Germinal center (tissue), 1 donor: ENCODE data around the gene RXRA.

Source experiments
- DNase-seq: peaks from one replicate; pipeline ENCODE4 v3.0.0; 2012; ENCODE audit warnings: mixed read lengths, low spot score

The RXRA gene

DNA sequence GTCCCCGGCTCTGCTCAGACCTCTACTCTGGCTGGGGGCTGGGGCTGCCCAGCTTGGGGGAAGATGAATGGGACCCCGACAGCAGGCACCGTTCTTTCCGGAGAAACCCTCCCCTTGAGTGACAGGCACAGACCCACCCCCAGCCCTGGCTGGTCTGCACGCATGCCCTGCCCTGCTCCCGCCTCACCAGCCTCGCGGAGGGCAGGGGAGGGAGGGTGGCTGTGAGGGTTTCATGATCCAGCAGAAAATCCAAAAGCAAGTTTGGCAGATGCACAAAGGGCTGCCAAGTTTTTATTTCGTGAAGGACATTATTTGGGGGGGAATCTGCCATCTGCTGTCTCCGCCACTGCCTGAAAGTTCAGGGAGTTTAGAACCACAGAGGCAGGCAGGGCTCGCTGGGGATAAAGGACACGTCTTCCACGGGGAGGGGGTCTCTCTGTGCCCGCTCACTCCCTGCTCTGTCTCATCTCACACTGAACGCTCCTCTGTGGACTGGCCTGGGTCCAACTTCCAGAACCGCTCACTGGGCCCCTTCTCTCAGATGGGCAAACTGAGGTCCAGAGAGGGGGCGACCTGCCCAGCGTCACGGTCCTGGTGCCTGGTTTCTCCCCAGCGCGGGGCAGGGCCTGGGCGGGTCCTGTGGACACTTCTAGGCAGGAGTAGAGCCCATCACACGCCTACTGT, 92.9 kb downstream of the RXRA start:
- DNase-seq, result no peak

- DNase-seq, result no peak
Measured at GRCh38 chr9:134419684-134420076, 93.4 kb downstream of the RXRA start.

- no peak for DNase-seq
Measured at GRCh38 chr9:134420281-134420845, 94.1 kb downstream of the RXRA start.

DNA sequence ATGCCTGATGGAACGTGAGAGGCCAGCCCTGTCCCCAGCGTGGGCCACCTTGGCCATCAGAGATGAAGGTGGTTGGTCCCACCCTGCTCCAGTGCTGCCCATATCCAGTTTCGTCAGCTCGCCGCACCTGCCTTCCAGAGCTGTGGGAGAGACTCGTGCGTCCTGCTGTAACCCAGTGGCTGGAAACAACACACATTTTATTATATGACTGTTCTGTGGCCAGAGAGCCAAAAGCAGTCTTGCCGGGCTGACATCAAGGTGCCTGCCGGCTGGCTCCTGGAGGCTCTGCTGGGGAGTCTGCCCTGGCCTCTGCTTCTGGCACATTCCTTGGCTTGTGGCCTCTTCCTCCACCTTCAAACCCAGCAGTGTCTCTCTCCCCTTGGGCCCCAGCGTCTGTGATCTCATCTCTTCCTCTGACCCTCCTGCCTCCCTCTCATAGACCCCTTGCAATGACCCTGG, 94.7 kb downstream of the RXRA start:
- no peak for DNase-seq

GRCh38 chr9:134421888-134422287, 95.6 kb downstream of the RXRA start:
- DNase-seq, result no peak

DNA sequence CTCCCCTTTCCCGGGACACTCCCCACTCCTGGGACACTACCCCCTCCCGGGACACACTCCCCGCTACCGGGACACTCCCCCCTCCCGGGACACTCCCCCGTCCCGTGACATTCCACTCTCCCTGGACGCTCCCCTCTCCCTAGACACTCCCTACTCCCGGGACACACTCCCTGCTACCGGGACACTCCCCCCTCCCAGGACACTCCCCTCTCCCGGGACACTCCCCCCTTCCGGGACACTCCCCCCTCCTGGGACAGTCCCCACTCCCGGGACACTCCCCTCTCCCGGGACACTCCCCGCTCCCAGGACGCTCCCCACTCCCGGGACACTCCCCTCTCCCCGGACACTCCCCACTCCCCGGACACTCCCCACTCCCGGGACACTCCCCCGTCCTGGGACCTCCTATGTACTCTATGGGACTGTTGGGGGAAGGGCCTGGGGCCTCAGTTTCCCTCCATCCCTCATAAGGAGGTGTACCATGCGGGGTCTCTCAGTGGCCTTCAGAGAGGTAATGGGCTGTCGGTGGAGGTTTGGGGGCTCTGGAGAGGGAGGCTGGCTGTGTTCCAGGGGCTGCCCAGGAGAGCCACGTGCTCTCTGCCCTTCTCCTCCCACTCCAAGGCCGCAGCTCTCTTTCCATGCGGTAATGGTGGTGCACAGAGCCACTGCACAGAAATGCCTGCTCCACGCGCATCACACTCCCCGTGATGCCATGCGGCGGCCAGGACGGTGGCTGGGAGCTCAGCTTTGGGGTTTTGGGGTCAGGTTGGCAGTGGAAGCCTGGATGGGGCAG, 96.2 kb downstream of the RXRA start:
- no peak for DNase-seq

GRCh38 chr9:134423166-134423565, 96.9 kb downstream of the RXRA start:
- no peak for DNase-seq

DNA sequence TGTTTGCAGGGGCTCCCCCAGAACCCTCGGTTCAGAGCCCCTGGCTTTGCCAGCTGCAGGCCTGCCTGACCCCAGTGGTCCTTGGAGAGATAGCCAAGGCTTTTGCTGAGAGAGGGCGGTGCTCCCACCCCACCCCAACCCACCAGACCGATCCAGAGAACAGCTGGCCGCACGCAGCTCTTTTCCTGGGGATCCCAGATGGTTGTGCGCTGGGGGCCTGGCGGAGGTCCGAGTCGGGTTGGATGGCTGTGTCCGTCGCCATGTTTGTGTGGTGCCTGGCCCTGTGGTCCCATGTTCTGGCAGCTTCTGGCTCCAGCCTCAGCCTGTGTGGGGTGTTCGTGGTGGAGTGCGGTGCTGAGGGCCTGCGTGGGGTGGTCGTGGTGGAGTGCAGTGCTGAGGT, 97.5 kb downstream of the RXRA start:
- DNase-seq, result no peak

GRCh38 chr9:134424818-134425217, 98.6 kb downstream of the RXRA start:
- DNase-seq, result no peak

DNA sequence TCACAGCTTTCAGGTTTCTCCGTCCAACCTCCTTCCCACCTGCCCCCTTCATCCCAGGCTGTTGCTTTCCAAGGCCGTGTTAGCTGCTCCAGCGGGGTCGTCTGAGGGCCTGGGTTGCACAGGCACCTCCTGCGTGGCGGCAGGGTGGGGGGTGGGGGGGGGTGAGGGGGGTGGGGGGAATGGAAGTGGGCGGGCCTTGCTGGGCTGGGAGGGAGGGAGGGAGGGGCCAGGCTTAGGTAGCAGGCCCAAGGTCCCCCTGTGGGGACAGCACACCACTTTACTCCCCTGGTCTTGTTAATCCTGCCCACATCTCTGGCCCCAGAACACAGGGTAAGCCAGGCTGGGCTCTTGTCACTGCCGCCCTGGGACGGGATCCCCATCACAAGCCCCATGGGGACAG, 99.1 kb downstream of the RXRA start:
- DNase-seq, result no peak

- no peak for DNase-seq
Measured at GRCh38 chr9:134425812-134426211, 99.6 kb downstream of the RXRA start.

DNA sequence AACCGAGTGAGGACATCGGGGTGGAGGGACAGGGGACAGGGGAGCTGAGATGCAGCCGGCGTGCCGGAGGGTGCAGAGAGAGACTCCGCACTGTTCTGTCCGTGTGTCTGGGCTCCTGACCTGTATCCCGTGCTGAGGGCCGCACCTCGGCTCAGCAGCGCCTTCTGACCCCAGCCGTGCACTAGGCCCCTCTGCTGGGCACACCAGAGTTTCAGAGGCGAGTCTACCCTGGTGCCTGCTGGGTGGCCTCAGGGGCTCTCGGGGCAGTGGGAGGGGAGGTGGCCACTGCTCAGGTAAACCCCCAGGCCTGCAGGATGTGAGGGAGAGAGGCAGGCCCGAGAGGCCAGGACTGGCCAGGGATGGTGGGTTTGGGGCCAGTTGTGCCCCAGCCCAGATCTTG, 100.2 kb downstream of the RXRA start:
- DNase-seq, result no peak

DNA sequence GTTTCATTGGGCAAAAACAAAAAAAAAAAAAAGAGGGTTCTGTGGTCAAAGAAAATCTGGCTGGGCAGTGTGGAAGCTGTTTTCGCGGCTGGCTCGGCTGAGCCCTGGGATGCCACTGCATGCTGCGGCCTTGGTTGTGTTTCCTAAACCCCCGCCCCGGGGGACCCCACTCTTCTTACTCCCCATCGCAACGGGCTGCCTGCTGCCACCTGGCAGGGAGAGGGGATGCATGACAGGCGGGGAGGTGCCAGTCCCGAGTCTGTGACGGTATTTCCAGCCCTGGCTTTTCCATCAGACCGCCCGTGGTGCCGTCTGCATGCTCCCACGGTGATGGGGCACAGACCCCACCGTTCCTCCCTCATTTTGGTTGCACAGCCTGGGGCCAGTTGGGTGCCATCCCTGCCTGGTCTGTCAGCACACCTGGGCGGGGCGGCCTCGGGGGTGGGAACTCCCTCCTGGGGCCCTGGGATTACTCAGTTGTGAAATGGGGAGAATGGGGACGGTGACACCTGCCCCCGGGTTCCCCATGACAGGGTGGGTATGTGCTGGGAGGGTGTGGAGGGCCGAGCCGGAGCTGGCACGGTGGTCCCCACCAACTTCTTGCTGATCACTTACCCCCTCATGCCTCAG, 101.0 kb downstream of the RXRA start:
- DNase-seq, result no peak

DNA sequence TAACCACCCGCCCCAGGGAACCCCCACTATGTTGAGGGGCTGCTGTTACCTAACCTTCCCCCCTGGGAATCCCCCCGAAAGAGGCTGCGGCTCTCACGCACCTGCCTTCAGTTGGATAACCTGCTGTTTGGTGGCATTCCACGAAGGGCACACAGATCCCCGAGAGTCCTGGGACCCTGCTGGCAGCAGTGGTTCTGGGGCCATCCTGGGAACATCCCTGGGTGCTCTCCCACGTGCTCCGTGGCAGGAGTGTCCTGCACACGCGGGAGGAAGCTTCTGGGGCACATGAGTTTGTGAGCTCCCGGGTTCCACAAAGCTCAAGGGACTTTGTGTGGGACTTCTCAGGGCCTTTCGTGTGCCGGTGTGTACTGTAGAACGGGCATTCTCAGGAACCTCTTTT, 102.3 kb downstream of the RXRA start:
- DNase-seq, result no peak

DNA sequence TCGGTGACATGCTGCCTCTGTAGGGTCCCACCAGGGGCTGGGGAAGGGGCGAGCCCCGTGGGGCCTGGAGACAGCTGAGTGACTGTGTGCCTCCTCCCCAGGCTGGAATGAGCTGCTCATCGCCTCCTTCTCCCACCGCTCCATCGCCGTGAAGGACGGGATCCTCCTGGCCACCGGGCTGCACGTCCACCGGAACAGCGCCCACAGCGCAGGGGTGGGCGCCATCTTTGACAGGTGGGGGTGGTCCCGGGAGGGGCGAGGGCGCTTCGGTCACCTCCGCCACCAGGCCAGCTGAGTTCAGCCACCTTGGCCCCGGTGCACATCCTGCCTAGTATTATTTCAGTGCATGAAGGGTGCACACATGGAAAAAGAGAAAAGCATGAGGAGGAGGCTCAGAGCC, 102.8 kb downstream of the RXRA start:
- no peak for DNase-seq

GRCh38 chr9:134429481-134429880, 103.2 kb downstream of the RXRA start:
- no peak for DNase-seq

GRCh38 chr9:134431095-134431494, 104.8 kb downstream of the RXRA start:
- DNase-seq, result no peak

DNA sequence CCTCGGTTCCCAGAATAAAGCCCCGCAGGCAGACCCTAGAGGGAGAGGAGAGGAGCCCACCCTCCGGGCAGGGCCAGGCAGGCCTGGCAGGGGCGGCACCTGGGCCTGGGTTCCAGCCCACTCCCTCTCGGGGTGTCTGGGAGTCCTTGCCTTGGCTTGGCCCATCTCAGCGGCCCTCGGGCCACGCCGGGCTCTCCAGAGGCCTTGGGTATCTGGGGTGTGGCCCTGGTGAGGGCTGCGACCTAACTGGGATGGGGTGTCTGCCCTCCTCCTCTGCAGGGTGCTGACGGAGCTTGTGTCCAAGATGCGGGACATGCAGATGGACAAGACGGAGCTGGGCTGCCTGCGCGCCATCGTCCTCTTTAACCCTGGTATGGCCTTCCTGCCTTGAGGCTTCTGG, 105.4 kb downstream of the RXRA start:
- DNase-seq, result no peak

DNA sequence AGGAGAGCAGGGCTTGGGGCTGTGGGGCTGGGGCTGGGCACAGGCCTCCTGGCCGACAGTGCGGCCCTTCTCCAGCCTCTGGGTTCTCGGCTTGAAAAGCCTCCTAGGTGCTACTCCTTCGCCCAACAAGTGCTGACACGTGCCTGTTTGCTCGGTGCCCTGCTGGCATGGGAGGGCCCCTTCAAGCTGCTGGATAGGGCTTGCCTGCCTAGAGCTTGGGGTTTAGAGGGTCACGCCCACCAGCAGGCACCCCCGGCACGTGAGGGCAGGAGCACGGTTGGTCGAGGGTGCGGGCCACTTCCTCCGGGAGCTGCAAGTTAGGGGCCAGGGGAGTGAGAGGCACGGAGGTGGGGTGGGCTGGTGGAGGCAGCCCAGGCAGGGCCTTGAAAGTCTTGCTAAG, 106.2 kb downstream of the RXRA start:
- DNase-seq, result no peak

DNA sequence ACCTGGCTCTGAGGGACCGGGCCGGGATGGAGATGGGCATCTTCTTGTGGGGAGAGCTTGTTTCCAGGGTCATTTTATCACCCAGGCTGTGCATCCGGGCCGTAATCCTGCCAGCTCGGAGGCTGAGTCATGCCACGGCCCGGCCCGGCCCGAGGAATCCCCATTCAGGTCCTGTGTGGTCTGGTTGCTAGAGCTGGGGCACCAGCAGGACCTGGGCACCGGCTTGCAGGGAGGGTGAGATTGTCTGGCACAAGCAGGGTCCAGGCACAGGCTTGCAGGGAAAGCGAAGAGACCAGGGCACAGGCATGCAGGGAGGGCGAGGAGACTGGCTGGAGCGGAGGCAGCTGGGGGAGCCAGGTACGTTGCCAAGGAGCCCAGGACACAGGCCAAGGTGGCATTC, 106.8 kb downstream of the RXRA start:
- DNase-seq, result no peak

DNA sequence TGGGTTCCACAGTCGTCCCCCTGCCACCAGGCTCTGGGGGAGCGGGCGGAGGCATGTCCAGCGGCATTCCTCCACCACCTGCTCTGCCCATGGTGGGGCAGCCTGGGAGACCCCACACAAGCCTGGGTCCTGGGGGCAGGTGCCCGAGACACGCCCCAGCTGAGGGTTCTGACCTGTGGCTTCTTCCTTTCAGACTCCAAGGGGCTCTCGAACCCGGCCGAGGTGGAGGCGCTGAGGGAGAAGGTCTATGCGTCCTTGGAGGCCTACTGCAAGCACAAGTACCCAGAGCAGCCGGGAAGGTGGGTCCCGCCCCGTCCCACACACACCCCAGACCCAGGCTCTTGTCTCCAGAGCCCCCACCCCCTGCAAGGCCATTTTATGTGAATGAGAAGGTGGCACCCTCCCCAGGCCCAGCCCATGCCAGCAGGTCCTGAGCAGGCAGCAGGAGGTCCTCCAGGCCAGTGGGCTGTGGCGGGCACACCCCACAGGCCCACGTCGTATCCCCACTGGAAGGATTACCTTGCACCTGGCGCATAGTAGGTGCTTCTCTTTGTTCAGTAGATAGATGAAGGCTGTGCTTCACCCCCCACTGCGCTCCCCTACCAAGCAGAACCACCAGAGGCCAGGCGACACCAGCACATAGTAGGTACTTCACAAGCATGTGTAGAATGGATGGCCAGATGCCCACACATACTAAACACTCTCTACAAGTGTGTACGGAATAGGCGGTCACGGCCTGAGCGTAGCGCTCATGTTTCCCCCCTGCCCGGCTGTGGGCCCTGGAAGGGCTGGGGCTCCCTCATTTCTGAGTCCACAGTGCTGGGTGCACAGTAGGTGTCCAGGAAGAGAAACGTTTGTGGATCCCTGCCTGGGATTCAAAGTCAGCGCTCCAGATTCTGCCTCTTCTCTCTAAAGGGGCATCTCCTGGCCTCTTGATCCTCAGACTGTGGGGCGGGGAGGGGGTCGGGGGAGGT, 107.9 kb downstream of the RXRA start:
- no peak for DNase-seq
